Lower lobe of right lung (tissue), 2 donors: ENCODE measurements around the gene MYL4. TPM values are rescaled to one million over a fixed set of nuclear protein-coding genes. Genes with fewer than 3 reads are reported as not detected.

Experiments used
- ATAC-seq, 2 donors: fragments of 200-7000 bp; cut with Tn5 transposase; one replicate each; pipeline ENCODE4 v1.9.1; 2020 to 2022; ENCODE audit warnings: mild to moderate bottlenecking in 2 of 2, moderate library complexity in 2 of 2
- DNase-seq: peaks from one replicate; pipeline ENCODE4 v3.0.0-alpha.2; 2020
- H3K27ac ChIP-seq: fragments of 200-600 bp; one replicate; pipeline ENCODE4 v1.8.0; 2022
- H3K27me3 ChIP-seq: fragments of 200-600 bp; one replicate; pipeline ENCODE4 v1.8.0; 2022; ENCODE audit warnings: low read depth
- H3K36me3 ChIP-seq: fragments of 200-600 bp; one replicate; pipeline ENCODE4 v1.8.0; 2022; ENCODE audit warnings: mild to moderate bottlenecking
- H3K4me1 ChIP-seq: fragments of 200-600 bp; one replicate; pipeline ENCODE4 v1.8.0; 2022
- H3K4me3 ChIP-seq: fragments of 200-600 bp; one replicate; pipeline ENCODE4 v1.8.0; 2022; ENCODE audit warnings: mild to moderate bottlenecking
- H3K9me3 ChIP-seq: fragments of 200-600 bp; one replicate; pipeline ENCODE4 v1.8.0; 2022
- intact Hi-C: fragments of 100-400 bp; cut with DNase I; formaldehyde crosslinking; loops from one replicate; pipeline ENCODE4 v1.11.0; 2022
- total RNA-seq: library from RNA; stranded (reverse); fragmentation: NEBNext Ultra II Directional; extraction: Animal tissue kit (Norgen Biotek cat#: 25700); gene quantifications from one replicate; pipeline ENCODE4 v1.2.1, GENCODE V29; 2021
- TF ChIP-seq, protein P1 (sequence below): fragments of 200-600 bp; IDR thresholded peaks from one replicate; pipeline ENCODE4 v1.8.0; 2022; ENCODE audit warnings: antibody characterized with exemption, mild to moderate bottlenecking
- donor health status: DM: no; HTN: yes; CAD: no; lungs with severe emphysema.

The MYL4 gene
- total RNA-seq, 1 donor from 2014 or later, result 3.0 TPM

DNA sequence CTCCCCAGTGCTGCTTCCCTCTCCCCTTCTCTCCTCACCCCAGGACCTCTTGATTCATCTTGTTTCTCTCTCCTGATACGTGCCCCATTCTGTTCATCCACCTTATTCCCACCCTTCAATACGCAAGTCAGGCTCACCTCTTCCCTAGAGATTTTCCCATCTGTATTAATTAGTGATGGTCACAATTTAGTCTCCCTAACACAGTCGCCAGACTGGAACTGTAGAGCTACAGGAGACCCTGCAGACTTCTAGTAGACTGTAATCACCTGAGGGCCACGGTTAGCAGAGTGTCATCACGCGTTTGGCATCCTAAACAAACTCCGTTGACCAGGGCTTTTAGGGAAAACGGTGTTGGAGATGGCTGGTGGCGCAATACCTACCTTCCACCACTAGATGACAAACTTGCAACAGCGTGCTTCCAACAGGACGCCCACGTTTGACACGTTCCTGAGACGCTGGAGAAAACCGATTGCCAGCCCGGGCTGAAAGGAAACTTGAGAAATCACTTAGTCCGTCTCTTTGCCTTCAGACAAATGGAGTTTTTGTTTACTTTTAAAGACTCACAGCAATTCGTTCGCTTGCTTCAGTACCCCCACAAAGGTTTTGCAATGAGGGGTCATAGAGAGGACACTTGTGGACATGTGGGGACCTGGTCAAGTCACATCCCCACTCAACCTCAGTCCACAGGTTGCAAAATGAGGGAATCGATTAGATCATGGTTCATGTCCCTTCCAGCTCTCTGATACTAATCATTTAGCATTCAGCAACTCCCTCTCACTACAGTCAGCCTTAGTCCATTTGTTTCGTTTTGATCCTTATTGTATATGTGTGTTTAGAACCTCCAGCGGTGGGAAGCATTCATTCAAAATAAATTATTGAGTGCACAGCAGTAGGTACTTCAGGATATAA is 20.6 kb downstream of the MYL4 start:
- Histone ChIP-seq H3K27me3 (no peaks in the 10 kb centered on the region), H3K27ac (no peak overlapping the region), H3K4me3 (peak overlapping the region; percentile 25), H3K9me3 (no peaks in the 10 kb centered on the region), H3K36me3 (no peaks in the 10 kb centered on the region), H3K4me1 (peaks cover 19% of the 10 kb centered on the region)
- TF ChIP-seq, protein P1, sequence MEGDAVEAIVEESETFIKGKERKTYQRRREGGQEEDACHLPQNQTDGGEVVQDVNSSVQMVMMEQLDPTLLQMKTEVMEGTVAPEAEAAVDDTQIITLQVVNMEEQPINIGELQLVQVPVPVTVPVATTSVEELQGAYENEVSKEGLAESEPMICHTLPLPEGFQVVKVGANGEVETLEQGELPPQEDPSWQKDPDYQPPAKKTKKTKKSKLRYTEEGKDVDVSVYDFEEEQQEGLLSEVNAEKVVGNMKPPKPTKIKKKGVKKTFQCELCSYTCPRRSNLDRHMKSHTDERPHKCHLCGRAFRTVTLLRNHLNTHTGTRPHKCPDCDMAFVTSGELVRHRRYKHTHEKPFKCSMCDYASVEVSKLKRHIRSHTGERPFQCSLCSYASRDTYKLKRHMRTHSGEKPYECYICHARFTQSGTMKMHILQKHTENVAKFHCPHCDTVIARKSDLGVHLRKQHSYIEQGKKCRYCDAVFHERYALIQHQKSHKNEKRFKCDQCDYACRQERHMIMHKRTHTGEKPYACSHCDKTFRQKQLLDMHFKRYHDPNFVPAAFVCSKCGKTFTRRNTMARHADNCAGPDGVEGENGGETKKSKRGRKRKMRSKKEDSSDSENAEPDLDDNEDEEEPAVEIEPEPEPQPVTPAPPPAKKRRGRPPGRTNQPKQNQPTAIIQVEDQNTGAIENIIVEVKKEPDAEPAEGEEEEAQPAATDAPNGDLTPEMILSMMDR, result peak; percentile 96
- peak; percentile 91 to 93 for ATAC-seq
- intact Hi-C loops, result loop anchor here (5.0 kb wide), 1 partner anchor 88 kb away; no protein-coding TSS in a partner anchor
- peak; percentile 82 for DNase-seq

DNA sequence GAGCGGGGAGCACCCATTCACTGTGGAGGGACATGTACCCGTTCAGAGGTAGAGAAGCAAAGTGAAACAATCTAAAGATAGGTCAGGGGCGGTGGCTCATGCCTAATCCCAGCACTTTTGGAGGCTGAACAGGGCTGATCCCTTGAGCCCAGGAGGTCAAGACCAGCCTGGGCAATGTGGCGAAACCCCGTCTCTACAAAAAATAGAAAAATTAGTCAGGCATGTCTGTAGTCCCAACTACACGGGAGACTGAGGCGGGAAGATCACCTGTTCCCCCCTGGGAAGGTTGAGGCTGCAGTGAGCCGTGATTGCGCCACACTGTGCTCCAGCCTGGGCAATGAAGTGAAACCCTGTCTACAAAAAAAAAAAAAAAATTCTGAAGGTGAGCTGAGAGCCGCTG is 21.7 kb downstream of the MYL4 start:
- intact Hi-C loops, result no loop called here
- ATAC-seq, result peak in 1 of 2 donors; percentile 12

DNA sequence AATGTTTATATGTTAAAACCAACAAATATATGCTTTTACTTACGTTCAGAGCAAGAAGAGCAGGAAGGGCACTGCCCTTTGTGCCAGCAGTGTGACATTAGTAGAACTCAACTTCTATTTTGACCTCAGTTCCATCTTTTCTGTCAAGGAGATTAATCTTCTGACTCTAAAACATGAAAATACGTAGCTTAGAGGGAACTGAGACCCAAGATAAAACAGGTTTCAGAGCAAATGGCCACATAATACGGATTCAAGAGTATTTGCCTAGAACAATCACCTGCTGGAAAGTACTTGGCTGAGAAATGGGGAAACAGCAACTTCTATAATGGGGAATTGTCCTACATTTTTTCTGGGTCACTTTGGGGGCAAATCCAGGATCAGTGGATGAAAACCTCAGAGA is 22.2 kb downstream of the MYL4 start:
- TF ChIP-seq, protein P1, result no peak
- Histone ChIP-seq H3K4me1 (peaks cover 3% of the 10 kb centered on the region), H3K9me3 (no peaks in the 10 kb centered on the region), H3K4me3 (no peak overlapping the region), H3K27me3 (no peaks in the 10 kb centered on the region), H3K27ac (no peak overlapping the region), H3K36me3 (no peaks in the 10 kb centered on the region)
- ATAC-seq (no peak), DNase-seq (no peak)
- intact Hi-C loops, result no loop called here

More for the DNA sequence above, 21.7 kb downstream of the MYL4 start:
- H3K4me1 ChIP-seq, result peaks cover 8% of the 10 kb centered on the region
- no peaks in the 10 kb centered on the region for H3K9me3 ChIP-seq
- no peak for DNase-seq
- no peaks in the 10 kb centered on the region for H3K36me3 ChIP-seq
- H3K27ac ChIP-seq, result no peak overlapping the region
- no peaks in the 10 kb centered on the region for H3K27me3 ChIP-seq
- TF ChIP-seq, protein P1, result no peak
- H3K4me3 ChIP-seq, result no peak overlapping the region

DNA sequence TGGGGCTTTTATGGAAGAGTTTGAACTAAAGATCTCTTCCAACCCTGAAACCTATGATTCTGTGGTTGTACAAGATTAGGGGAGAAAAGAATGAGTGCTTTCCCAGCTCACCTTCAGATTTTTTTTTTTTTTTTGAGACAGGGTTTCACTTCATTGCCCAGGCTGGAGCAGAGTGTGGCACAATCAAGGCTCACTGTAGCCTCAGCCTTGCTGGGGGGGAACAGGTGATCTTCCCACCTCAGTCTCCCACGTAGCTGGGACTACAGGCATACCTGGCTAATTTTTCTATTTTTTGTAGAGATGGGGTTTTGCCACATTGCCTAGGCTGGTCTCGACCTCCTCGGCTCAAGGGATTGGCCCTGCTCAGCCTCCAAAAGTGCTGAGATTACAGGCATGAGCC is 22.7 kb downstream of the MYL4 start:
- ATAC-seq, result no peak
- Histone ChIP-seq H3K27me3 (no peaks in the 10 kb centered on the region), H3K27ac (no peak overlapping the region), H3K4me3 (no peak overlapping the region), H3K4me1 (no peaks in the 10 kb centered on the region), H3K36me3 (no peaks in the 10 kb centered on the region), H3K9me3 (no peaks in the 10 kb centered on the region)
- TF ChIP-seq, protein P1, result no peak
- no peak for DNase-seq
- intact Hi-C loops, result no loop called here

DNA sequence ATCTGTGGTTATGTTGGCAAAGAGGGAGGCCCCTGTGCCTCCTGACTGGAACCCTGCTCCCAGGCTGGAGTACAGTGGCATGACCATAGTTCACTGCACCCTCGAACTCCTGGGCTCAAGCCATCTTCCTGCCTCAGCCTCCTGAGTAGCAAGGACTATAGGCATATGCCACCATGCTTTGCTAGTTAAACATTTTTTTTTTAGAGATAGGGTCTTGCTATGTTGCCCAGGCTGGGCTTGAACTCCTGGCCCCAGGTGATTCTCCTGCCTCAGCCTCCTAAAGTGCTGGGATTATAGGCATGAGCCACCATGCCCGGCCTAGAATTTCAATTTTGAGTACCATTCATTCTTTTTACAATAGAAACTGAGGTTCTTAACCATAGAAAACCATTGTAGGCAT is 23.3 kb downstream of the MYL4 start:
- TF ChIP-seq, protein P1, result no peak
- no peak overlapping the region for H3K27ac ChIP-seq
- ATAC-seq, result no peak
- no peak overlapping the region for H3K4me3 ChIP-seq
- H3K36me3 ChIP-seq, result no peaks in the 10 kb centered on the region
- intact Hi-C loops, result no loop called here
- no peak for DNase-seq
- no peaks in the 10 kb centered on the region for H3K9me3 ChIP-seq
- no peaks in the 10 kb centered on the region for H3K4me1 ChIP-seq
- H3K27me3 ChIP-seq, result no peaks in the 10 kb centered on the region
